ENCODE data around the gene RCAN2. TPM values are rescaled to one million over a fixed set of nuclear protein-coding genes. Genes with fewer than 3 reads are reported as not detected.

The RCAN2 gene
- not detected in 5 replicates for total RNA-seq (2022; extraction: Qiagen RNA extraction; ENCODE audit: low read depth)

DNA sequence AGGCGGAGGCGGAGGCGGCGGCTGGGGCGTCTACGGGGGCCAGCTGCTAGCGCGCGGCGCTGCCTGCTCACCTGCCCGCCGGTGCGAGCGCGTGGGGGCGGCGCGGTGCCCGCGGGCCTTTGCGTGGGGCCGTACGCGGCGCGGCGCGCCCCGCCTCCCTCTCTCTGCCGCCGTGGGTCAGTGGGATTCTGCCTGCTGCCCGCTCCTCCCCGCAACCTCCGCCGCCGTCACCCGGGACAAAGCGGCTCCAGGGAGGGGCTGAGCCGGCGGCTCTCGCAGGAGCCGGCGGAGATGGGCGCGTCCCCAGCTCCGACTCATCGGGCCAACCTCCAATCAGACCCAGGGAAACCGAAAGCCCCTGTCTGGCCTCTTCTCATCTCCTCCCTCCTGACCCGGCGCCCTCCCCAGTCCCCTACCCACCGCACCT lies at the start of gene RCAN2:
RCAN2 (minus strand) TSS at position 249 of the 427 bp plus-strand sequence.

Other genes with a start within 250 kb of the RCAN2 start
- 0.05 to 0.12 TPM (median 0.06 TPM) in 3 of 5 replicates, not detected in the others for gene CYP39A1, start 161.4 kb upstream of the RCAN2 start, total RNA-seq (2022; extraction: Qiagen RNA extraction; ENCODE audit: low read depth)
- 0.09 to 1.4 TPM (median 0.61 TPM) in 5 replicates for gene SLC25A27, start 161.5 kb upstream of the RCAN2 start, total RNA-seq (2022; extraction: Qiagen RNA extraction; ENCODE audit: low read depth)
- gene TDRD6, start 196.4 kb upstream of the RCAN2 start, total RNA-seq (2022; extraction: Qiagen RNA extraction; ENCODE audit: low read depth): 0.64 TPM in 1 of 5 replicates, not detected in the others
- gene PLA2G7, start 243.9 kb upstream of the RCAN2 start, total RNA-seq (2022; extraction: Qiagen RNA extraction; ENCODE audit: low read depth): 0.03 to 0.07 TPM in 2 of 5 replicates, not detected in the others